GM21737 (cell line): ENCODE results near the gene DBF4.

Experiments
- ATAC-seq: cut with Tn5 transposase; IDR thresholded peaks from one replicate; pipeline ENCODE4 v1.9.1; 2021; ENCODE audit warnings: mild to moderate bottlenecking, moderate library complexity; ENCODE audit not compliant: unreplicated experiment

The DBF4 gene

DNA sequence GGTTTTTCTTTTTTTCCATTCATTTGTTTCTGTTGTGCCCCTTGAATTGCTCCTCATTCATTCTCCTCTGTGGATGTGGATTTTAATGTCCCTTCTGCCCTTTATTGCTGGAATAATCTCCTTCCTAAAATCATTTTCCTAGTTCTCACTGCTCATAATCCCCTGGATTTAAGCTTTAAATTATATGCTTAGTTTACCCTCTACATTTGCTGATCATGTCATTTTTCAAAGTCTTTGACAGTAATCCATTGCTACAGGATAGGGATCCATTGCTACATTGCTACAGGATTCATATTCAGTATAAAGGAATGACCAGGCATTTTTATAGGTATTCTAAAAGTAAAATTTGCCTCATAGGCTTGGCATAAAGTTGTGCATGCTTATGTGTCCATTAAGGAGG is 72.1 kb downstream of the DBF4 start:
- no peak for ATAC-seq
